ENCODE measurements around the gene ZNF69. TPM values are rescaled to one million over a fixed set of nuclear protein-coding genes. Genes with fewer than 3 reads are reported as not detected.

ZNF69 gene
- total and polyA plus RNA-seq, 4 donors, result 2.5 to 12.0 (median 8.9) TPM

DNA sequence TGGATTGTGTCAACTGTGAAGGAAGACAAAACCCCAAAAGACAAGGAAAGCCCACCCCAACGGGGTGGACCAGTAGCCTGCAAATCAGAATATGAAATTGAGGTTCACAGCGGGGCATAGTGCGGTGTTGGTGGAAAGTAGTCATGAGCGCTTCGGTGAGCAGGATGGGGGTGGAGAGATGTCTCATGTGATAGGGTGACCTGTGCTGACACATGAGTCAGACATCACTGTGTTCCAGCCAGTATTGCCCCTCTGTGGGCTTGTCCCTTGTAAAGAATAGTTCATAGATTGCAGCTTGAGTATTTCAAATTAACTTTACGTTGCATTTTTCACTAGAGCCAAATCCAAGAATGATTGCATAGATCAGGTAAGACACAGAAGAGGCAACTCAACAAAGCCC, 7.3 kb downstream of the ZNF69 start:
- Histone ChIP-seq H3K9me3 (ENCODE audit: control insufficient read depth in 4 of 4, low read length in 3 of 4) (peaks cover 9 to 31% (median 21%) of the 10 kb centered on the region in 4 donors), H3K4me3 (ENCODE audit: low read depth in 1 of 3, low read length in 3 of 3) (peak overlapping the region in 2 of 3 donors; percentile 24 to 66), H3K36me3 (ENCODE audit: control insufficient read depth in 4 of 4, insufficient read depth in 3 of 4, low read depth in 1 of 4, low read length in 3 of 4) (peaks cover 0 to 14% (median 9%) of the 10 kb centered on the region in 4 donors), H3K27ac (ENCODE audit: low read depth in 1 of 2, low read length in 2 of 2) (no peak overlapping the region), H3K9ac (ENCODE audit: low read depth in 1 of 2, low read length in 2 of 2) (no peak overlapping the region), H3K4me1 (ENCODE audit: control insufficient read depth in 4 of 4, insufficient read depth in 4 of 4, low read length in 3 of 4) (no peaks in the 10 kb centered on the region), H3K27me3 (ENCODE audit: control insufficient read depth in 4 of 4, insufficient read depth in 4 of 4, low read length in 3 of 4) (no peaks in the 10 kb centered on the region)
- TF ChIP-seq NR2F2 (IDR thresholded peaks at IDR 0.05), result no peak
- TF ChIP-seq FOXA2 (IDR thresholded peaks at IDR 0.05), result no peak
- no peak for TF ChIP-seq EGR1 (IDR thresholded peaks at IDR 0.05; ENCODE audit: low read depth in 2 of 2)
- no peak for TF ChIP-seq YY1 (IDR thresholded peaks at IDR 0.05)
- TF ChIP-seq, protein P1, sequence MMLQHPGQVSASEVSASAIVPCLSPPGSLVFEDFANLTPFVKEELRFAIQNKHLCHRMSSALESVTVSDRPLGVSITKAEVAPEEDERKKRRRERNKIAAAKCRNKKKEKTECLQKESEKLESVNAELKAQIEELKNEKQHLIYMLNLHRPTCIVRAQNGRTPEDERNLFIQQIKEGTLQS (IDR thresholded peaks at IDR 0.05), result no peak
- no peak for DNase-seq (ENCODE audit: low spot score)
- 98% methylated on average over 6 of the region's 6 CpGs for WGBS

DNA sequence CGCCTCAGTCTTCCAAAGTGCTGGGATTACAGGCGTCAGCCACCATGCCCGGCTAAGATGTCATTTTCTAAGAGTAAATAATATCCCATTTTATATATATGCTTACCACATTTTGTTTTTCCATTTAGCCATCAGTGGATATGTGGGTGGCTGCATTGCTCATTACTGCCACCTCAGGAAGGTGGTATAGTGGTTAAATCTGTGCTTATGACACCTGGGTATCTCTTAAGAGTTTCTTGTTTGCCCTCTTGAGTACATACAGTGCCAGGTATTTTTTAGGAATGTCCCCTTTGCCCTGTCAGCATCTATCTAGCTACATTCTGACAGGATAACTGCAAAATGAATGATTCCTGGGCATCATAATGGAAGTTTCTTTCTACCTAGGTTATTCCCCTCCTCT, 14.6 kb downstream of the ZNF69 start:
- Histone ChIP-seq H3K36me3 (ENCODE audit: control insufficient read depth in 4 of 4, insufficient read depth in 3 of 4, low read depth in 1 of 4, low read length in 3 of 4) (peaks cover 8 to 50% (median 38%) of the 10 kb centered on the region in 4 donors), H3K4me3 (ENCODE audit: low read depth in 1 of 3, low read length in 3 of 3) (peak overlapping the region in 2 of 3 donors; percentile 22 to 56), H3K27ac (ENCODE audit: low read depth in 1 of 2, low read length in 2 of 2) (no peak overlapping the region), H3K9me3 (ENCODE audit: control insufficient read depth in 4 of 4, low read length in 3 of 4) (peaks cover 43 to 78% (median 54%) of the 10 kb centered on the region in 4 donors), H3K9ac (ENCODE audit: low read depth in 1 of 2, low read length in 2 of 2) (no peak overlapping the region), H3K4me1 (ENCODE audit: control insufficient read depth in 4 of 4, insufficient read depth in 4 of 4, low read length in 3 of 4) (no peaks in the 10 kb centered on the region), H3K27me3 (ENCODE audit: control insufficient read depth in 4 of 4, insufficient read depth in 4 of 4, low read length in 3 of 4) (no peaks in the 10 kb centered on the region)
- DNase-seq (ENCODE audit: low spot score), result no peak
- TF ChIP-seq TAF1 (conservative IDR thresholded peaks at IDR 0.05) (no peak), HNF4A (conservative IDR thresholded peaks at IDR 0.05) (no peak), NR2F2 (IDR thresholded peaks at IDR 0.05) (no peak), YY1 (IDR thresholded peaks at IDR 0.05) (no peak), RAD21 (IDR thresholded peaks at IDR 0.05) (no peak), GABPA (IDR thresholded peaks at IDR 0.05 in 1 of 2, conservative IDR thresholded peaks at IDR 0.05 in 1 of 2) (no peak), SP1 (IDR thresholded peaks at IDR 0.05) (no peak), EGR1 (IDR thresholded peaks at IDR 0.05; ENCODE audit: low read depth in 2 of 2) (no peak), RXRA (IDR thresholded peaks at IDR 0.05) (no peak), HNF4G (IDR thresholded peaks at IDR 0.05) (no peak), FOXA1 (IDR thresholded peaks at IDR 0.05) (no peak), FOXA2 (IDR thresholded peaks at IDR 0.05) (no peak), JUND (IDR thresholded peaks at IDR 0.05) (no peak)
- TF ChIP-seq, protein P1 (IDR thresholded peaks at IDR 0.05), result no peak
- TF ChIP-seq, protein P2, sequence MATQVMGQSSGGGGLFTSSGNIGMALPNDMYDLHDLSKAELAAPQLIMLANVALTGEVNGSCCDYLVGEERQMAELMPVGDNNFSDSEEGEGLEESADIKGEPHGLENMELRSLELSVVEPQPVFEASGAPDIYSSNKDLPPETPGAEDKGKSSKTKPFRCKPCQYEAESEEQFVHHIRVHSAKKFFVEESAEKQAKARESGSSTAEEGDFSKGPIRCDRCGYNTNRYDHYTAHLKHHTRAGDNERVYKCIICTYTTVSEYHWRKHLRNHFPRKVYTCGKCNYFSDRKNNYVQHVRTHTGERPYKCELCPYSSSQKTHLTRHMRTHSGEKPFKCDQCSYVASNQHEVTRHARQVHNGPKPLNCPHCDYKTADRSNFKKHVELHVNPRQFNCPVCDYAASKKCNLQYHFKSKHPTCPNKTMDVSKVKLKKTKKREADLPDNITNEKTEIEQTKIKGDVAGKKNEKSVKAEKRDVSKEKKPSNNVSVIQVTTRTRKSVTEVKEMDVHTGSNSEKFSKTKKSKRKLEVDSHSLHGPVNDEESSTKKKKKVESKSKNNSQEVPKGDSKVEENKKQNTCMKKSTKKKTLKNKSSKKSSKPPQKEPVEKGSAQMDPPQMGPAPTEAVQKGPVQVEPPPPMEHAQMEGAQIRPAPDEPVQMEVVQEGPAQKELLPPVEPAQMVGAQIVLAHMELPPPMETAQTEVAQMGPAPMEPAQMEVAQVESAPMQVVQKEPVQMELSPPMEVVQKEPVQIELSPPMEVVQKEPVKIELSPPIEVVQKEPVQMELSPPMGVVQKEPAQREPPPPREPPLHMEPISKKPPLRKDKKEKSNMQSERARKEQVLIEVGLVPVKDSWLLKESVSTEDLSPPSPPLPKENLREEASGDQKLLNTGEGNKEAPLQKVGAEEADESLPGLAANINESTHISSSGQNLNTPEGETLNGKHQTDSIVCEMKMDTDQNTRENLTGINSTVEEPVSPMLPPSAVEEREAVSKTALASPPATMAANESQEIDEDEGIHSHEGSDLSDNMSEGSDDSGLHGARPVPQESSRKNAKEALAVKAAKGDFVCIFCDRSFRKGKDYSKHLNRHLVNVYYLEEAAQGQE (IDR thresholded peaks at IDR 0.05), result no peak
- TF ChIP-seq, protein P3, sequence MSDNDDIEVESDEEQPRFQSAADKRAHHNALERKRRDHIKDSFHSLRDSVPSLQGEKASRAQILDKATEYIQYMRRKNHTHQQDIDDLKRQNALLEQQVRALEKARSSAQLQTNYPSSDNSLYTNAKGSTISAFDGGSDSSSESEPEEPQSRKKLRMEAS (IDR thresholded peaks at IDR 0.05), result no peak
- TF ChIP-seq, protein P4, sequence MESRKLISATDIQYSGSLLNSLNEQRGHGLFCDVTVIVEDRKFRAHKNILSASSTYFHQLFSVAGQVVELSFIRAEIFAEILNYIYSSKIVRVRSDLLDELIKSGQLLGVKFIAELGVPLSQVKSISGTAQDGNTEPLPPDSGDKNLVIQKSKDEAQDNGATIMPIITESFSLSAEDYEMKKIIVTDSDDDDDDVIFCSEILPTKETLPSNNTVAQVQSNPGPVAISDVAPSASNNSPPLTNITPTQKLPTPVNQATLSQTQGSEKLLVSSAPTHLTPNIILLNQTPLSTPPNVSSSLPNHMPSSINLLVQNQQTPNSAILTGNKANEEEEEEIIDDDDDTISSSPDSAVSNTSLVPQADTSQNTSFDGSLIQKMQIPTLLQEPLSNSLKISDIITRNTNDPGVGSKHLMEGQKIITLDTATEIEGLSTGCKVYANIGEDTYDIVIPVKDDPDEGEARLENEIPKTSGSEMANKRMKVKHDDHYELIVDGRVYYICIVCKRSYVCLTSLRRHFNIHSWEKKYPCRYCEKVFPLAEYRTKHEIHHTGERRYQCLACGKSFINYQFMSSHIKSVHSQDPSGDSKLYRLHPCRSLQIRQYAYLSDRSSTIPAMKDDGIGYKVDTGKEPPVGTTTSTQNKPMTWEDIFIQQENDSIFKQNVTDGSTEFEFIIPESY (IDR thresholded peaks at IDR 0.05), result no peak
- TF ChIP-seq, protein P5, sequence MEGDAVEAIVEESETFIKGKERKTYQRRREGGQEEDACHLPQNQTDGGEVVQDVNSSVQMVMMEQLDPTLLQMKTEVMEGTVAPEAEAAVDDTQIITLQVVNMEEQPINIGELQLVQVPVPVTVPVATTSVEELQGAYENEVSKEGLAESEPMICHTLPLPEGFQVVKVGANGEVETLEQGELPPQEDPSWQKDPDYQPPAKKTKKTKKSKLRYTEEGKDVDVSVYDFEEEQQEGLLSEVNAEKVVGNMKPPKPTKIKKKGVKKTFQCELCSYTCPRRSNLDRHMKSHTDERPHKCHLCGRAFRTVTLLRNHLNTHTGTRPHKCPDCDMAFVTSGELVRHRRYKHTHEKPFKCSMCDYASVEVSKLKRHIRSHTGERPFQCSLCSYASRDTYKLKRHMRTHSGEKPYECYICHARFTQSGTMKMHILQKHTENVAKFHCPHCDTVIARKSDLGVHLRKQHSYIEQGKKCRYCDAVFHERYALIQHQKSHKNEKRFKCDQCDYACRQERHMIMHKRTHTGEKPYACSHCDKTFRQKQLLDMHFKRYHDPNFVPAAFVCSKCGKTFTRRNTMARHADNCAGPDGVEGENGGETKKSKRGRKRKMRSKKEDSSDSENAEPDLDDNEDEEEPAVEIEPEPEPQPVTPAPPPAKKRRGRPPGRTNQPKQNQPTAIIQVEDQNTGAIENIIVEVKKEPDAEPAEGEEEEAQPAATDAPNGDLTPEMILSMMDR (IDR thresholded peaks at IDR 0.05; ENCODE audit: low read depth, low read length, missing input control), result no peak
- 97% methylated on average over 3 of the region's 3 CpGs for WGBS

Data from liver (tissue), 9 donors.